Measurements from ENCODE around the gene MARK3. TPM values are rescaled to one million over a fixed set of nuclear protein-coding genes. Genes with fewer than 3 reads are reported as not detected.

The MARK3 gene
- total and polyA plus RNA-seq, 3 donors from 2014 or later = 93.9 to 198 (median 172) TPM

GRCh38 chr14:103549361-103550311 lies 164.4 kb downstream of the MARK3 start:
- WGBS, 2 donors = 63 to 64% methylated on average over 16 to 30 of the region's 30 CpGs
- H3K4me1 ChIP-seq = peaks cover 44% of the 10 kb centered on the region
- H3K27me3 ChIP-seq = no peaks in the 10 kb centered on the region
- H3K27ac ChIP-seq = peak overlapping the region; percentile 75 to 88
- DNase-seq = peak; percentile 73
- no peaks in the 10 kb centered on the region for H3K36me3 ChIP-seq (ENCODE audit: low read depth, missing control alignments)
- H3K9me3 ChIP-seq = no peaks in the 10 kb centered on the region
- peak in 2 of 3 experiments; percentile 18 to 36 for TF ChIP-seq CTCF (IDR thresholded peaks at IDR 0.05)
- TF ChIP-seq POLR2A (IDR thresholded peaks at IDR 0.05) = no peak
- H3K4me3 ChIP-seq = no peak overlapping the region
- intact Hi-C loops (cut with DNase I; ENCODE audit: low total_unique reads) = loop anchor here (10.0 kb wide), 1 partner anchor 45 kb away; no protein-coding TSS in a partner anchor

- Histone ChIP-seq H3K36me3 (ENCODE audit: low read depth, missing control alignments) (no peaks in the 10 kb centered on the region), H3K27ac (peak overlapping the region; percentile 75 to 88), H3K4me3 (no peak overlapping the region), H3K4me1 (peaks cover 39% of the 10 kb centered on the region), H3K27me3 (no peaks in the 10 kb centered on the region), H3K9me3 (no peaks in the 10 kb centered on the region)
- TF ChIP-seq POLR2A (IDR thresholded peaks at IDR 0.05) = no peak
- TF ChIP-seq CTCF (IDR thresholded peaks at IDR 0.05) = no peak
- WGBS, 2 donors = 49% methylated on average over 12 to 22 of the region's 22 CpGs
- no peak for DNase-seq
- intact Hi-C loops (cut with DNase I; ENCODE audit: low total_unique reads) = loop anchor here (10.0 kb wide), 1 partner anchor 46 kb away; no protein-coding TSS in a partner anchor
Observed at GRCh38 chr14:103550451-103551337, 165.5 kb downstream of the MARK3 start.

- H3K27ac ChIP-seq = peak overlapping the region; percentile 75 to 88
- peaks cover 39% of the 10 kb centered on the region for H3K4me1 ChIP-seq
- peak; percentile 86 for DNase-seq
- H3K4me3 ChIP-seq = no peak overlapping the region
- TF ChIP-seq CTCF (IDR thresholded peaks at IDR 0.05) = no peak
- TF ChIP-seq POLR2A (IDR thresholded peaks at IDR 0.05) = no peak
- no peaks in the 10 kb centered on the region for H3K27me3 ChIP-seq
- 27 to 58% methylated on average over 7 to 17 of the region's 17 CpGs for WGBS, 2 donors
- H3K9me3 ChIP-seq = no peaks in the 10 kb centered on the region
- intact Hi-C loops (cut with DNase I; ENCODE audit: low total_unique reads) = loop anchor here (10.0 kb wide), 1 partner anchor 47 kb away; no protein-coding TSS in a partner anchor
- H3K36me3 ChIP-seq (ENCODE audit: low read depth, missing control alignments) = no peaks in the 10 kb centered on the region
Observed at GRCh38 chr14:103551338-103551762, 166.1 kb downstream of the MARK3 start.

- H3K27ac ChIP-seq = peak overlapping the region; percentile 75 to 88
- H3K4me1 ChIP-seq = peaks cover 47% of the 10 kb centered on the region
- intact Hi-C loops (cut with DNase I; ENCODE audit: low total_unique reads) = loop anchor here (10.0 kb wide), 1 partner anchor 47 kb away; no protein-coding TSS in a partner anchor
- peak; percentile 73 for DNase-seq
- no peaks in the 10 kb centered on the region for H3K9me3 ChIP-seq
- no peaks in the 10 kb centered on the region for H3K36me3 ChIP-seq (ENCODE audit: low read depth, missing control alignments)
- H3K27me3 ChIP-seq = no peaks in the 10 kb centered on the region
- 40 to 60% methylated on average over 8 to 18 of the region's 18 CpGs for WGBS, 2 donors
- H3K4me3 ChIP-seq = no peak overlapping the region
- no peak for TF ChIP-seq CTCF (IDR thresholded peaks at IDR 0.05)
- no peak for TF ChIP-seq POLR2A (IDR thresholded peaks at IDR 0.05)
Observed at GRCh38 chr14:103552011-103552845, 167.0 kb downstream of the MARK3 start.
